GM12878 (cell line): ENCODE measurements around the gene TMPRSS11B. TPM values are rescaled to one million over a fixed set of nuclear protein-coding genes. Genes with fewer than 3 reads are reported as not detected.

Source experiments
- ATAC-seq: fragments of 200-7000 bp; cut with Tn5 transposase; 3 replicates; pipeline ENCODE4 v1.9.1; 2020; ENCODE audit warnings: mild to moderate bottlenecking, moderate library complexity
- BruUV-seq: library from RNA; stranded (reverse); fragments of 400-500 nt; replicated peaks from 2 replicates; lab custom pipeline; 2021; lab: Mats Ljungman, UMichigan
- CTCF ChIA-PET: fragments of 300-600 bp; sonication (Branson Sonifier 250); formaldehyde crosslinking; extraction: SDS; loops from one replicate; lab custom pipeline; 2021; ENCODE audit warnings: inconsistent platforms; lab: Yijun Ruan, JAX
- POLR2A ChIA-PET: fragments of 350-600 bp; formaldehyde crosslinking; extraction: SDS; loops from one replicate; lab custom pipeline; 2021; ENCODE audit warnings: inconsistent platforms; lab: Charles Lee
- RAD21 ChIA-PET: fragments of 300-600 bp; sonication (Branson Sonifier 250); formaldehyde crosslinking; loops from one replicate; lab custom pipeline; 2023; ENCODE audit warnings: antibody characterized with exemption; ENCODE audit not compliant: unreplicated experiment; lab: Charles Lee
- SMC1A ChIA-PET: fragments of 300-600 bp; sonication (Branson Sonifier 250); formaldehyde crosslinking; loops from one replicate; lab custom pipeline; 2023; ENCODE audit not compliant: unreplicated experiment, uncharacterized antibody; lab: Charles Lee
- DNase-seq: peaks from one replicate; pipeline ENCODE4 v3.0.0-alpha.2; 2011; ENCODE audit warnings: low read depth, low spot score
- FAIRE-seq: peaks from 3 replicates; lab custom pipeline; 2011; peaks lifted over from hg19 to GRCh38; lab: Jason Lieb, UNC
- H2AFZ ChIP-seq: 2 replicates; pipeline ENCODE4 v1.6.0; 2011; ENCODE audit warnings: low read depth, low read length, control low read depth; ENCODE audit not compliant: control insufficient read depth
- H3K27ac ChIP-seq: 2 replicates; pipeline ENCODE4 v1.5.1; 2011; ENCODE audit warnings: control low read depth; ENCODE audit not compliant: control insufficient read depth, insufficient read depth
- H3K27me3 ChIP-seq, 2 experiments: replicated peaks in 1 of 2; 2 replicates each; pipeline versions ENCODE4 v1.6.0 to v1.6.1; 2011; ENCODE audit warnings: low read length in 1 of 2; ENCODE audit not compliant: control insufficient read depth in 2 of 2, insufficient read depth in 2 of 2
- H3K36me3 ChIP-seq, 2 experiments: 2 replicates each; pipeline ENCODE4 v1.5.1; 2011; ENCODE audit warnings: low read length in 1 of 2; ENCODE audit not compliant: control insufficient read depth in 2 of 2, insufficient read depth in 2 of 2
- H3K4me1 ChIP-seq: 2 replicates; pipeline ENCODE4 v1.6.1; 2011; ENCODE audit warnings: mild to moderate bottlenecking, low read length, moderate library complexity, mixed read lengths; ENCODE audit not compliant: control insufficient read depth, insufficient read depth
- H3K4me2 ChIP-seq: 2 replicates; pipeline ENCODE4 v1.6.0; 2011; ENCODE audit warnings: control low read depth; ENCODE audit not compliant: control insufficient read depth, insufficient read depth
- H3K4me3 ChIP-seq: fragments of 200-600 bp; sonication (generic); 2 replicates; pipeline ENCODE4 v1.5.1; 2016
- H3K79me2 ChIP-seq: 2 replicates; pipeline ENCODE4 v1.6.0; 2011; ENCODE audit warnings: low read length; ENCODE audit not compliant: control insufficient read depth, insufficient read depth
- H3K9ac ChIP-seq: 2 replicates; pipeline ENCODE4 v1.8.0; 2011; ENCODE audit warnings: low read length, control low read depth, mixed read lengths; ENCODE audit not compliant: control insufficient read depth, insufficient read depth
- H3K9me3 ChIP-seq: replicated peaks from 3 replicates; pipeline ENCODE4 v1.5.1; 2011; ENCODE audit warnings: mild to moderate bottlenecking, low read length; ENCODE audit not compliant: control insufficient read depth, insufficient read depth
- H4K20me1 ChIP-seq: 2 replicates; pipeline ENCODE4 v1.6.0; 2011; ENCODE audit not compliant: control insufficient read depth, insufficient read depth
- BMI1 ChIP-seq: fragments of 450-650 bp; IDR thresholded peaks from 2 replicates; pipeline ENCODE4 v1.6.1; 2016; ENCODE audit warnings: mild to moderate bottlenecking, moderate library complexity, borderline replicate concordance
- BRCA1 ChIP-seq: IDR thresholded peaks from 2 replicates; pipeline ENCODE4 v1.6.1; 2011; ENCODE audit warnings: low read depth, low read length, improper control_type of control experiment
- CBX5 ChIP-seq: sonication (generic); IDR thresholded peaks from 2 replicates; pipeline ENCODE4 v1.6.1; 2016; ENCODE audit warnings: low read depth, moderate library complexity, mild to moderate bottlenecking, inconsistent platforms
- CTCF ChIP-seq, 3 experiments: IDR thresholded peaks in 2 of 3; conservative IDR thresholded peaks in 1 of 3; 2 replicates each; pipeline ENCODE4 v1.5.1; 2011; ENCODE audit warnings: low read depth in 3 of 3, low read length in 3 of 3, mild to moderate bottlenecking in 3 of 3, control low read depth in 2 of 3, moderate library complexity in 2 of 3, inconsistent platforms in 1 of 3, mixed read lengths in 1 of 3; ENCODE audit not compliant: control insufficient read depth in 2 of 3, insufficient read depth in 1 of 3; ENCODE audit errors: extremely low read depth in 1 of 3
- FOXM1 ChIP-seq: IDR thresholded peaks from 2 replicates; pipeline ENCODE4 v1.6.1; 2012; ENCODE audit warnings: low read depth, mild to moderate bottlenecking, inconsistent platforms, low read length, moderate library complexity
- NKRF ChIP-seq: fragments of 450-650 bp; conservative IDR thresholded peaks from 2 replicates; pipeline ENCODE4 v1.6.1; 2017; ENCODE audit warnings: mild to moderate bottlenecking, moderate library complexity
- RBBP5 ChIP-seq: fragments of 200-600 bp; sonication (generic); conservative IDR thresholded peaks from 2 replicates; pipeline ENCODE4 v1.6.1; 2016
- RELA ChIP-seq: fragments of 450-650 bp; IDR thresholded peaks from 2 replicates; pipeline ENCODE4 v1.8.0; 2014; ENCODE audit warnings: borderline replicate concordance; ENCODE audit not compliant: partially characterized antibody
- REST ChIP-seq: IDR thresholded peaks from 2 replicates; pipeline ENCODE4 v1.6.1; 2012; ENCODE audit warnings: mild to moderate bottlenecking, low read depth, low read length
- SREBF2 ChIP-seq: IDR thresholded peaks from 2 replicates; pipeline ENCODE4 v1.6.1; 2012; ENCODE audit warnings: mild to moderate bottlenecking, low read length
- ZBTB40 ChIP-seq: fragments of 450-650 bp; IDR thresholded peaks from 2 replicates; pipeline ENCODE4 v1.6.1; 2016; ENCODE audit warnings: mild to moderate bottlenecking, moderate library complexity, borderline replicate concordance
- ZSCAN29 ChIP-seq: fragments of 450-650 bp; IDR thresholded peaks from 2 replicates; pipeline ENCODE4 v1.6.1; 2017; ENCODE audit warnings: mild to moderate bottlenecking, moderate library complexity
- ZZZ3 ChIP-seq: IDR thresholded peaks from 2 replicates; pipeline ENCODE4 v1.6.1; 2011; ENCODE audit warnings: low read depth; ENCODE audit not compliant: control insufficient read depth, insufficient read length
- in situ Hi-C: fragments of 300-500 bp; cut with MboI; formaldehyde crosslinking; loops from 9 replicates; pipeline ENCODE4 v1.14.3; 2018; ENCODE audit warnings: mixed read lengths
- intact Hi-C: fragments of 100-400 bp; cut with micrococcal nuclease; formaldehyde crosslinking; loops from one replicate; pipeline ENCODE4 v1.14.2; 2022; ENCODE audit not compliant: unreplicated experiment
- polyA plus RNA-seq, 11 experiments: library from polyadenylated mRNA; depleted of rRNA in 4 of 11; unstranded in 6 of 11; stranded (reverse) in 5 of 11; fragments of >200 nt; fragmentation: Nextera tagmentation in 4 of 11; fragmentation: Illumina TruSeq in 1 of 11; extraction: Ambion mirVana in 4 of 11; extraction: Trizol in 1 of 11; gene quantifications; 1 replicate in 1 of 11; 2 replicates in 10 of 11; pipeline versions ENCODE4 v1.2.1 to v1.2.3, GENCODE V29; 2011 to 2016; ENCODE audit warnings: inconsistent platforms in 2 of 11, missing spikeins in 2 of 11, low read depth in 1 of 11
- total RNA-seq, 4 experiments: library from RNA; depleted of rRNA in 3 of 4; stranded (reverse); fragments of >200 nt in 3 of 4; fragmentation: Illumina TruSeq in 1 of 4; extraction: Trizol in 1 of 4; gene quantifications; 2 replicates each; pipeline versions ENCODE4 v1.2.1 to v1.2.3, GENCODE V29; 2013 to 2021

TMPRSS11B gene
- total and polyA plus RNA-seq, 10 of the 15 experiments (the other 5 are each of a cell fraction or from before 2014, with no cell fraction given) = not detected

GRCh38 chr4:68249434-68249833 is 3.9 kb upstream of the TMPRSS11B start:
- Histone ChIP-seq H3K4me3 (no peak overlapping the region), H2AFZ (no peak overlapping the region; the same call in 1 of the 2 replicates), H3K4me1 (0 out of 2 replicates have a peak, but pooled peaks cover 4% of the 10 kb centered on the region), H3K27me3 (no peaks in the 10 kb centered on the region), H3K79me2 (no peaks in the 10 kb centered on the region), H3K4me2 (no peak overlapping the region), H3K9ac (no peak overlapping the region), H3K27ac (no peak overlapping the region), H3K36me3 (no peaks in the 10 kb centered on the region), H4K20me1 (no peaks in the 10 kb centered on the region), H3K9me3 (no peaks in the 10 kb centered on the region)
- peak; percentile 83 for FAIRE-seq
- no TSS peak for BruUV-seq
- DNase-seq = no peak
- RAD21 ChIA-PET = no interaction called here
- intact Hi-C loops (no loop called here), in situ Hi-C loops (no loop called here)
- SMC1A ChIA-PET = interaction anchor here (0.6 to 0.9 kb wide), 2 partner anchors 11 to 502 kb away, joined by 3 to 4 read pairs; no protein-coding TSS in a partner anchor
- peak; percentile 90 for ATAC-seq
- CTCF ChIA-PET = interaction anchor here (0.6 kb wide), 1 partner anchor 79 kb away, joined by 3 read pairs; no protein-coding TSS in a partner anchor
- POLR2A ChIA-PET = no interaction called here
- no peak for TF ChIP-seq RELA
- no peak for TF ChIP-seq RBBP5
- no peak for TF ChIP-seq NKRF
- TF ChIP-seq REST = no peak
- no peak for TF ChIP-seq ZSCAN29
- no peak for TF ChIP-seq BMI1
- no peak for TF ChIP-seq BRCA1
- no peak for TF ChIP-seq ZZZ3
- TF ChIP-seq CTCF (IDR thresholded peaks at IDR 0.05 in 2 of 3, conservative IDR thresholded peaks at IDR 0.05 in 1 of 3; ENCODE audit: control insufficient read depth in 2 of 3, extremely low read depth in 1 of 3, insufficient read depth in 1 of 3, low read depth in 3 of 3, low read length in 3 of 3) = no peak
- no peak for TF ChIP-seq FOXM1
- TF ChIP-seq ZBTB40 = no peak
- no peak for TF ChIP-seq SREBF2
- no peak for TF ChIP-seq CBX5
